HG03521 (cell line): ENCODE measurements around the gene KCNIP3.

Experiments used
- ATAC-seq: cut with Tn5 transposase; IDR thresholded peaks from one replicate; pipeline ENCODE4 v1.9.1; 2021; ENCODE audit warnings: mild to moderate bottlenecking, moderate library complexity; ENCODE audit not compliant: unreplicated experiment

The KCNIP3 gene

GRCh38 chr2:95382686-95383634, 85.8 kb downstream of the KCNIP3 start:
- ATAC-seq: no peak

GRCh38 chr2:95383635-95384027, 86.5 kb downstream of the KCNIP3 start:
- no peak for ATAC-seq

DNA sequence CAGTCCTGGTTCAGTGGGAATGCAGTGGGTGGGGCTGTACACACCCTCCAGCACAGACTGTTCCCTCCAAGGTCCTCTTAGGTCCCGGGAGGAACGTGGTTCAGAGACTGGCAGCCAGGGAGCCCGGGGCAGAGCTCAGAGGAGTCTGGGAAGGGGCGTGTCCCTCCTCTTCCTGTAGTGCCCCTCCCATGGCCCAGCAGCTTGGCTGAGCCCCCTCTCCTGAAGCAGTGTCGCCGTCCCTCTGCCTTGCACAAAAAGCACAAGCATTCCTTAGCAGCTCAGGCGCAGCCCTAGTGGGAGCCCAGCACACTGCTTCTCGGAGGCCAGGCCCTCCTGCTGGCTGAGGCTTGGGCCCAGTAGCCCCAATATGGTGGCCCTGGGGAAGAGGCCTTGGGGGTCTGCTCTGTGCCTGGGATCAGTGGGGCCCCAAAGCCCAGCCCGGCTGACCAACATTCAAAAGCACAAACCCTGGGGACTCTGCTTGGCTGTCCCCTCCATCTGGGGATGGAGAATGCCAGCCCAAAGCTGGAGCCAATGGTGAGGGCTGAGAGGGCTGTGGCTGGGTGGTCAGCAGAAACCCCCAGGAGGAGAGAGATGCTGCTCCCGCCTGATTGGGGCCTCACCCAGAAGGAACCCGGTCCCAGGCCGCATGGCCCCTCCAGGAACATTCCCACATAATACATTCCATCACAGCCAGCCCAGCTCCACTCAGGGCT, 87.9 kb downstream of the KCNIP3 start:
- ATAC-seq: no peak

DNA sequence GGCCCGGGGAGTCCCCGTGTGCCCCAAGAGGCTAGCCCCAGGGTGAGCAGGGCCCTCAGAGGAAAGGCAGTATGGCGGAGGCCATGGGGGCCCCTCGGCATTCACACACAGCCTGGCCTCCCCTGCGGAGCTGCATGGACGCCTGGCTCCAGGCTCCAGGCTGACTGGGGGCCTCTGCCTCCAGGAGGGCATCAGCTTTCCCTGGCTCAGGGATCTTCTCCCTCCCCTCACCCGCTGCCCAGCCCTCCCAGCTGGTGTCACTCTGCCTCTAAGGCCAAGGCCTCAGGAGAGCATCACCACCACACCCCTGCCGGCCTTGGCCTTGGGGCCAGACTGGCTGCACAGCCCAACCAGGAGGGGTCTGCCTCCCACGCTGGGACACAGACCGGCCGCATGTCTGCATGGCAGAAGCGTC, 88.4 kb downstream of the KCNIP3 start:
- no peak for ATAC-seq

DNA sequence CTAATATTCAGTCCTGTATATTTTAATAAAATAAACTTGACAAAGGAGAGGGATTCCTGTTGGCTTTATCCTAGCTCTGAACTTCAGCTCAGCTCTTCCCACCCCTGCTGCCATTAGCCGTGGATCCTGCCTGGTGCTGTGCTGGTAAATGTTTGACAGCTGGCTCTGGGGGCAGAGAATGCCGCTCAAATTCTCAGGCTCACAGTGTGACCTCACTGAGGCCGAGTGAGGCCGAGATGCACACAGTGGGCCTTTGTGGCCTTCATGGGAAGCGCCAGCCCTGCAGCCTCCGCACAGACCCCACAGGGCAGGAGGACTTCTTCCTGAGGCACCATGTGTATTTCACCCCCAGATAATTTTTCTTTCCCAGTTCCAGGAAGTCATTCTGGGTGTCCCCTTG, 88.9 kb downstream of the KCNIP3 start:
- ATAC-seq: no peak

DNA sequence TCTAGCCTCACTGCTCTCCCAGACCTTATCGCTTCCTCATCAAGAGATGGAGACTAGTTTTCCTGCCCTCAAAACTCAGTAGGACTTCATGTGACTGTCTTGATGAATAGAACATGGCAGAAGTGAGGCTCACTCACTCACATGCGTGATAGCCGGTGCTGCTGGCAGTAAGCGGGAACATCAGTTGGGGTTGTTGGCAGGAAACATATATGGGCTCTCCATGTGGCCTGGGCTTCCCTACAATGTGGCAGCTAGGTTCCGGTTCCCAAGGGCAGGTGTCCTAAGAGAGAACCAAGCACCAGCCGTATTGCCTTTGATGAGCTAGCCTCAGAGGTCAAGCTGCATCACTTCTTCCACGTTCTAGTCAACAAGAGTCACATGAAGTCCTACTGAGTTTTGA, 90.2 kb downstream of the KCNIP3 start:
- ATAC-seq: no peak

DNA sequence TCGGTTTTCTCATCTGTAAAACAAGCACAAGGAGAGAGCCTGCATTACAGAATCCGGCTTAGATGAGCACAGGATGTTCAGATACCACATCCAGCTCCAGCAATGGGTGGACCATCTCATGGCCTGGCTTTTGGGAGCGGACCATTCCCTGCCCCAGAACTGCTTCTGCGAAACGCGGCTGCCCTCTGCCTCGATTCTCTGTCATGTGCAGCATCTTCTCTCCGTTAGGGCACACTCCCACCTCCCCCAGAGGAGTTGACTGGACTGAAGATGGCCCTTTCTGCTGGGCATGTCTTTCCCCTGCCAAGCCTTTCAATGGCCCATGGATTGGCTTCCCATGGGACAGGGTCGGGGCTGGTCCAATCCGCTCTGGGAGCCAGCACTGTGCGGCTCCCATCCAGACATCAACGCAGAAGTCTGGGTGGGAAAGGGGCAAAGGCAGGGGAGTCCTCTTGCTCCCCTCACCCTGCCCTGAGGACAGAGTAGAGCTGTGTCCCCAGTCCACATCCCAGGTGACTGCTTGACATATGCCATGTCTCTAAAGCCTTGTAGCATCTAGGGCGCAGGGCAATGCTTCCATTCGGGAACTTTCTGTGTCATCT, 91.0 kb downstream of the KCNIP3 start:
- no peak for ATAC-seq

- ATAC-seq: no peak
These were observed 91.7 kb downstream of the KCNIP3 start for GRCh38 chr2:95388856-95389244.

DNA sequence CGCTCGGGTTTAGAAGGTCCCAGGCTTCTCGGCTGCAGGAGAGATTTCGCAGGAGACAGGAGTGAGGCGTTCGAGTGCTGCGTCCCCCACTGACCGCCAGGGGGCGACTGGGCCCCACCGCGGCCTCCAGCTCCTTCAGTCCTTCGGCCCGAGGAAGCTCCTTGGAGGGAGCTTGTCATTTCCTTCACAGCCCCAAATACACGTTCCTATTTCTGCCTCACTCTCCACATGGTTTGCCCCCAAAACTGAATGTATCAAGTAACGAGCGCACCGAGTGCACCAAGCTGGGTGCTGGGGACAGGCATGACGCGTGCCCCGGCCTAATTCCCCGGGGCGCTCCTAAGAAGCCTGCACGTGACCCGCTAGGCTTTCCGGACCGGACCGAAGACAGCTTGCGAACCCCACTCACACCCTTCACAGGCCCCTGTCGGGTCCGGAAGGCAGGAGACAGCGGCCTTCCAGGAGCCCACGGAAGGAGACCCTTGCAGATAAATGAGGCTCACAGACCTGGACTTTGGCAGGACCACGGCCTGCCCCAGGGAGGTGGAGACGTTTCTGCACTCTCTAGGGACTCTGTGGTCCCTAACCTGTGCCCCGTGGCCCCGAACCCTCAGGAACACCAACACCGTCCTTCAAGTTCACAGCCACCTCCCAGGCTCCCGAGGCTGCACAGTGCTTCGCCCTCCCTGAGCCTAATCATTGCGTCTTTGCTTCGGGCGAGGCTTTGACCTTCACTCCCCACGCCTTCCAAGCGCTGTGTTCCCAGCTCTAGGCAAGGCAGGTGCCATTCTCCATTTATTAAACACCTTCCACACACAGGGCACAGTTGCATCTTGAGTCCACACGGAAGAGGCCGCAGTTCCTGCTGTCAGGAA, 92.3 kb downstream of the KCNIP3 start:
- ATAC-seq: peak; percentile 46

- no peak for ATAC-seq
These were observed 93.2 kb downstream of the KCNIP3 start for GRCh38 chr2:95390272-95390880.

DNA sequence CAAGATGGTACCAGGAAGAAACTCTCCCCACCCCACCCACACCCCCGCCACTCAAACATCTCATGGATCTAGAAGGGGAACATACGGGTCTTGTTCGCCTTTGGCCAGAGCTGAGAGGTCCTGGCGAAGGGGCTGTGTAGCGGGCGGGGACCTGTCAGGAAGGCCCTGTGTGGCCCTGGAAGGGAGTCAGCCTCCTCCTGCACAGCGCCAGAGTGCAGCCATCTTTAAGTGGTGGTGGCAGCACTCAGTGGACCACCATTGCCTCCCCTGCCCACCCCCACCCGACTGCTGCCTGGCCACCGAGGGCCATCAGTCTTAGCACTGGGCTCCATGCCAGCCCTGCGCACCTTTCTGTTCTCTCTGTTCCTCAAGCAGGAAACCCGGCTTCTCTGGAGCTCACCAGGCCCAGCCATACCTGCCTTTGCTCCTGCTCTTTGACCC, 93.8 kb downstream of the KCNIP3 start:
- ATAC-seq: no peak

- ATAC-seq: no peak
These were observed 94.6 kb downstream of the KCNIP3 start for GRCh38 chr2:95391641-95392310.

- no peak for ATAC-seq
These were observed 95.2 kb downstream of the KCNIP3 start for GRCh38 chr2:95392320-95392719.

DNA sequence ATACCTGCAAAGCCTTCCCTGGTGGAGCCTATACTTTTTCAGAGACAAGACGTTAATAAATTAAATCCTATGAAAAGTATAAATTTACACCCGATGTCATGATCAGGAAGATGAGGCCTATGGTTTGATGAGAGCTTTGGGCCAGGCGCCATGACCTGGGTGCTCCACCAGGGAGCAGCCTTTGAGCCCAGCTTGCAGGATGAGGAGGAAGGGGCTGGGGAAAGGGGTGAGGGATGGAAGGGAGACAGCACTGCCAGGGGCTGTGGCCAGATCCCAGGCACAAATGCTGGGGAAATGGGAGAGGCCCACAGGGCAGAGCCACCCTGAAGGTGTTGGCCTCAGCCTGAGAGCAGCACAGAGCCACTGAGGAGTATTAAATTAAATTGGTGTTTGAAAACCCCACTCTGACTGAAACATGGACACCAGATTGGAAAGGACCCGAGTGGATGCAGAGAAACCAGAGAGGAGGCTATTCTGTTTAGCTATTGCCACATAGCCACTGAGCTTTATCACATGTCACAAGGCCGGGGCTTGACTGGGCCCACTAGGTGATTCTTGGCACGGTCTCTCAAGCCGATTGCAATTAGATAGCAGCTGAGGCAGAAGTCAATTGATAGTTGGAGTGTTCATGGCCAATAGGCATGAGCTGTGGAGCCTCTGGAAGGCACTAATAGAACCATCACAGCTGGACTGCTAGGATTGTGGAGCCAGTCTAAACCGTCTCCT, 95.7 kb downstream of the KCNIP3 start:
- no peak for ATAC-seq

GRCh38 chr2:95393901-95394300, 96.8 kb downstream of the KCNIP3 start:
- no peak for ATAC-seq

GRCh38 chr2:95399061-95399460, 101.9 kb downstream of the KCNIP3 start:
- no peak for ATAC-seq

GRCh38 chr2:95401480-95401879, 104.3 kb downstream of the KCNIP3 start:
- no peak for ATAC-seq

DNA sequence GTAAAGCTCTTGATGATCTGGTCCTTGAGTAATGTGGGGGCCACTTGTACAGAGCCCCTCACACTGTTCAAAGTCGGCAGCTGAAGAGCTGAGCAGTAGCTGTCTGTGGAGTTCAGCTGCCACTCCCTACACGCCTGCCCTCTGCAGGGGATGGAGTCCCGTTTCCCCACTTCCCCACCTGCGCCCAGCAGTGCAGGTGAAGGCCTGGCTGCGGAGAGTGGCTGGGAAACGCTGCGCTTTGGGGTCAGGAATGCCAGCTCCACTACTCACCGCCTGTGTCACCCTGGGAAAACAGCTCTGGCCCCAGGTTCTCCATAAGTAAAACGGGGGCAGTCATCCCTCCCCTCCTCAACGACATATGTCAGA, 104.8 kb downstream of the KCNIP3 start:
- peak; percentile 3 for ATAC-seq
